NB4 (cell line): ENCODE measurements around the gene MAP3K5.

ENCODE experiments used
- DNase-seq: peaks from one replicate; pipeline ENCODE4 v3.0.0; 2010; ENCODE audit warnings: low read depth
- H3K4me3 ChIP-seq: one replicate; pipeline ENCODE4 v1.5.1; 2011; ENCODE audit warnings: mild to moderate bottlenecking, low read depth, low read length, moderate library complexity
- MYC ChIP-seq: IDR thresholded peaks from 2 replicates; pipeline ENCODE4 v1.6.1; 2011; ENCODE audit warnings: low read depth, low read length
- POLR2A ChIP-seq: IDR thresholded peaks from 2 replicates; pipeline ENCODE4 v1.6.1; 2011; ENCODE audit warnings: mild to moderate bottlenecking; ENCODE audit not compliant: insufficient read length; ENCODE audit errors: extremely low read depth
- TF ChIP-seq, protein P1 (sequence below): IDR thresholded peaks from 2 replicates; pipeline ENCODE4 v1.6.1; 2011; ENCODE audit warnings: low read depth, low read length
- TF ChIP-seq, protein P2 (sequence below): IDR thresholded peaks from one replicate; pipeline ENCODE4 v1.5.1; 2012; ENCODE audit warnings: low read depth, low read length

MAP3K5 gene

DNA sequence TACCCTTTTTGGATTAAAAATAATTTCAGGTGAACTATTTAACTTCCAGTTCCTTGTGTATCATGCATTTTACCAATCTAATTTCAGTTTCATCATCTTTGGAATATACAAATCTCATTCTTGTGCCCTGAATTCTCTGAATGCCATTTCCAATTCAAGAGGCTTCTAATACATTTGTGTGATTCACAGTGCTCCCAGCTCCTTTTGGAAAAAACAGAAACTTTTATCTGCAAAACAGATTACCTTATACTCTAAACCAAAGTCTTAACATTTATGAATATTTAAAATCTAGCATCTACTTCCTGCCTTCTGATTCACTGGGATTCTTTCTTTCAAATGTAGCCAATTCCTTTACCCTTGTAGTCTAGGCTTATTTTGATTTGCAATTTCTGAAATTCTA lies 19.0 kb upstream of the MAP3K5 start:
- no peak for DNase-seq
- no peak overlapping the region for H3K4me3 ChIP-seq
- TF ChIP-seq, protein P1, sequence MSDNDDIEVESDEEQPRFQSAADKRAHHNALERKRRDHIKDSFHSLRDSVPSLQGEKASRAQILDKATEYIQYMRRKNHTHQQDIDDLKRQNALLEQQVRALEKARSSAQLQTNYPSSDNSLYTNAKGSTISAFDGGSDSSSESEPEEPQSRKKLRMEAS, result no peak
- TF ChIP-seq, protein P2, sequence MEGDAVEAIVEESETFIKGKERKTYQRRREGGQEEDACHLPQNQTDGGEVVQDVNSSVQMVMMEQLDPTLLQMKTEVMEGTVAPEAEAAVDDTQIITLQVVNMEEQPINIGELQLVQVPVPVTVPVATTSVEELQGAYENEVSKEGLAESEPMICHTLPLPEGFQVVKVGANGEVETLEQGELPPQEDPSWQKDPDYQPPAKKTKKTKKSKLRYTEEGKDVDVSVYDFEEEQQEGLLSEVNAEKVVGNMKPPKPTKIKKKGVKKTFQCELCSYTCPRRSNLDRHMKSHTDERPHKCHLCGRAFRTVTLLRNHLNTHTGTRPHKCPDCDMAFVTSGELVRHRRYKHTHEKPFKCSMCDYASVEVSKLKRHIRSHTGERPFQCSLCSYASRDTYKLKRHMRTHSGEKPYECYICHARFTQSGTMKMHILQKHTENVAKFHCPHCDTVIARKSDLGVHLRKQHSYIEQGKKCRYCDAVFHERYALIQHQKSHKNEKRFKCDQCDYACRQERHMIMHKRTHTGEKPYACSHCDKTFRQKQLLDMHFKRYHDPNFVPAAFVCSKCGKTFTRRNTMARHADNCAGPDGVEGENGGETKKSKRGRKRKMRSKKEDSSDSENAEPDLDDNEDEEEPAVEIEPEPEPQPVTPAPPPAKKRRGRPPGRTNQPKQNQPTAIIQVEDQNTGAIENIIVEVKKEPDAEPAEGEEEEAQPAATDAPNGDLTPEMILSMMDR, result no peak
- TF ChIP-seq MYC, result no peak
- TF ChIP-seq POLR2A, result no peak

DNA sequence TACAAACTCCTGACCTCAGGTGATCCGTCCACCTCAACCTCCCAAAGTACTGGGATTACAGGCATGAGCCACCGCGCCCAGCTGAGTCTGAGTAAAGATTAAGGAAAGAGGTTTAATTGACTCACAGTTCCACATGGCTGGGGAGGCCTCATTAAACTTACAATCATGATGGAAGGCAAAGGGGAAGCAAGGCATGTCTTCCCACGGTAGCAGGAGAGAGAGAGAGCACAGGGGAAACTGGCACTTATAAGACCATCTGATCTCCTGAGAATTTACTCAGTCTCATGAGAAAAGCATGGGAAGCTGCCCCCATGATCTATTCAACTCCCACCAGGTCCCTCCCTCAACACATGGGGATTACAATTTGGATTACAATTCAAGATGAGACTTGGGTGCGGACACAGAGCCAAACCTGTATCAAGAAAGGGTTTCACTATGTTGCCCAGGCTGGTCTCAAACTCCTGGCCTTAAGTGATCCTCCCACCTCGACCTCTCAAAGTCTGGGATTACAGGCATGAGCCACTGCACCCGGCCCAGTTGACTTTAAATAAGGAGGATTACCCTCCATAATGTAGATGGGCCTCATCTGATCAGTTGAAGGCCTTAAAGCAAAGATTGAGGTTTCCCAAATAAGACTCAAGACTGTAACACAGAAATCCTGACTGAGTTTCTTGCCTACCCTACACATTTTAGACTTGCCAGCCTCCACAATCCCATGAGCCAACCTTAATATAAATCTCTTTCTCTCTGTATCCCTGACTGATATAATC lies 17.0 kb upstream of the MAP3K5 start:
- no peak for DNase-seq
- TF ChIP-seq, protein P1, result no peak
- TF ChIP-seq MYC, result no peak
- no peak for TF ChIP-seq POLR2A
- TF ChIP-seq, protein P2, result no peak
- no peak overlapping the region for H3K4me3 ChIP-seq

DNA sequence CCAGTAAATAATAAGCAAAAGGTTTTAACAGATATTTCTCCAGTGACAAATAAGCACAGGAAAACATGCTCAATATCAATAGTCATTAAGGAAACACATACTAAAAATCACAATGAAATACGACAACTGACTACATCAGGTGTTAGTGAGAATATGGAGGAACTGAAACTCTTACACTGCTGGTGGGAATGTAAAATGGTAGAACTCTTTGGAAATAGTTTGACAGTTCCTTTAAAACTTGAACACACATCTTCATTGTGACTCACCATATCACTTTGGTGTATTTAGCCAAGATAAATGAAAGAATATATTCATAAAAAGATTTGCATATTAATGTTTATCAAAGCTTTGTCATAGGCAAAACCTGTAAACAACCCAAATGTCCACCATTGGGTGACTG lies 11.3 kb upstream of the MAP3K5 start:
- TF ChIP-seq POLR2A, result no peak
- TF ChIP-seq, protein P2, result no peak
- TF ChIP-seq, protein P1, result no peak
- no peak for TF ChIP-seq MYC
- no peak overlapping the region for H3K4me3 ChIP-seq
- DNase-seq, result no peak

DNA sequence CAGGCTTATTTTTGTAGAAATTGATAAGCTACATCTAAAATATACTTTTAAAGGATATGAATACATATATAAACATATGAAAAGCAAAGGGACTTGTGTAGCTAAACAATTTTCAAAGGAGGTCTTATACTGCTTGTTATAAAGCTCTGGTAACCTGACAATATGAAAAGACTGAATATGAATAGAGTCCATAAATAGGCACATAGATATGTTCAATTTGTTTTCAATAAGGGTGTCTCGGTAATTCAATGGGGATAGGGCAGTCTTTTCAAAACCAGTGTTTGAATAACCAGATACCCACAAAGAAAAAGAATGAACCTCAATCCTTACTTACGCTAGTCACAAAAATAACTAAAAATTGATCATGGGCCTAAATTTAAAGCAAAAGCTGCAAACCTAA lies 9.3 kb upstream of the MAP3K5 start:
- no peak overlapping the region for H3K4me3 ChIP-seq
- DNase-seq, result no peak
- TF ChIP-seq, protein P1, result no peak
- TF ChIP-seq POLR2A (no peak), MYC (no peak)
- TF ChIP-seq, protein P2, result no peak

DNA sequence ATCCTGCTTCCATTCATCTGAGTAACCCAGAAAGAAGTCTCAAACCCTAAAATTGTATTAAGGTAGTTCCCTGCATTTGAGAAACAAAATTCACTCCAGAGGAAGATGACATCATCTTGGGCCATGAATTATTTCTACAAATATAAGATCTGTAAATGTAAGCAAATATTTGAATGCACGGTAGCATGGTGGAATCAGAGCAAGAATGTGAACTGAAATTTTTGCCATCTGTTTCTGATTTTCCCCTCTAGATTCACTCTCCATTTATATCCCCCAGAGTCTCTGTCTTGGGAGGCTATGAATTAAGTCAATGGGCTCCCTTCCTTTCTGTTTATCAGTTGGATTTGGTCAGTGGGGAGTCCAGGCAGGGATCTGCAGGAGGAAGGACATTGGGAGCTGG lies 5.8 kb upstream of the MAP3K5 start:
- DNase-seq, result no peak
- no peak overlapping the region for H3K4me3 ChIP-seq
- TF ChIP-seq, protein P2, result no peak
- TF ChIP-seq POLR2A (no peak), MYC (no peak)
- TF ChIP-seq, protein P1, result no peak
